ENCODE data around the gene NRG3. TPM values are rescaled to one million over a fixed set of nuclear protein-coding genes. Genes with fewer than 3 reads are reported as not detected.

NRG3 gene
- total RNA-seq, 1 donor from 2014 or later, result 2.6 TPM

DNA sequence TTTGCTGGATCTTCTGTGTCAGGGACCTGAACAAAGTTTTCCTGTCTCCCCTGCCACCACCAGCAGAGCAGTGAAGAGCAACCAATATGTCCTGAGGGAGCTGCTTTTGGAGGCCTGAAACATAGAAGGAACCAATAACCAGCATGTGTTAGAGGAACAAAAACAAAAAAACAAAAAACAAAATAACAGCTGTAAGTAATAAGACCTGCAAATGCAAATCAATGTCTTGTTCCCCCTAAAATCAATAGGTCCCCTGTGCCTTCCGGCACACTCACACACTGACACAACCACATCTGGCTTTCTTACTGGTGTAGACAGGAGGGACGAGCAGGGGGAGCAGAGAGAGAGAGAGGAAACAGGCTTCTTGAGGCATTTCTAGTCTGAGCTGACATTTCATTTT, 94.1 kb downstream of the NRG3 start:
- no peaks in the 10 kb centered on the region for H3K4me1 ChIP-seq
- H3K9me3 ChIP-seq, result peaks cover 17% of the 10 kb centered on the region
- H3K27me3 ChIP-seq (ENCODE audit: low read depth), result no peaks in the 10 kb centered on the region
- DNase-seq (no peak), ATAC-seq (no peak)
- intact Hi-C loops (cut with DNase I), result no loop called here
- TF ChIP-seq, protein P1, sequence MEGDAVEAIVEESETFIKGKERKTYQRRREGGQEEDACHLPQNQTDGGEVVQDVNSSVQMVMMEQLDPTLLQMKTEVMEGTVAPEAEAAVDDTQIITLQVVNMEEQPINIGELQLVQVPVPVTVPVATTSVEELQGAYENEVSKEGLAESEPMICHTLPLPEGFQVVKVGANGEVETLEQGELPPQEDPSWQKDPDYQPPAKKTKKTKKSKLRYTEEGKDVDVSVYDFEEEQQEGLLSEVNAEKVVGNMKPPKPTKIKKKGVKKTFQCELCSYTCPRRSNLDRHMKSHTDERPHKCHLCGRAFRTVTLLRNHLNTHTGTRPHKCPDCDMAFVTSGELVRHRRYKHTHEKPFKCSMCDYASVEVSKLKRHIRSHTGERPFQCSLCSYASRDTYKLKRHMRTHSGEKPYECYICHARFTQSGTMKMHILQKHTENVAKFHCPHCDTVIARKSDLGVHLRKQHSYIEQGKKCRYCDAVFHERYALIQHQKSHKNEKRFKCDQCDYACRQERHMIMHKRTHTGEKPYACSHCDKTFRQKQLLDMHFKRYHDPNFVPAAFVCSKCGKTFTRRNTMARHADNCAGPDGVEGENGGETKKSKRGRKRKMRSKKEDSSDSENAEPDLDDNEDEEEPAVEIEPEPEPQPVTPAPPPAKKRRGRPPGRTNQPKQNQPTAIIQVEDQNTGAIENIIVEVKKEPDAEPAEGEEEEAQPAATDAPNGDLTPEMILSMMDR (IDR thresholded peaks at IDR 0.05), result no peak
- H3K4me3 ChIP-seq, result no peak overlapping the region
- H3K27ac ChIP-seq, result no peak overlapping the region
- no peaks in the 10 kb centered on the region for H3K36me3 ChIP-seq

DNA sequence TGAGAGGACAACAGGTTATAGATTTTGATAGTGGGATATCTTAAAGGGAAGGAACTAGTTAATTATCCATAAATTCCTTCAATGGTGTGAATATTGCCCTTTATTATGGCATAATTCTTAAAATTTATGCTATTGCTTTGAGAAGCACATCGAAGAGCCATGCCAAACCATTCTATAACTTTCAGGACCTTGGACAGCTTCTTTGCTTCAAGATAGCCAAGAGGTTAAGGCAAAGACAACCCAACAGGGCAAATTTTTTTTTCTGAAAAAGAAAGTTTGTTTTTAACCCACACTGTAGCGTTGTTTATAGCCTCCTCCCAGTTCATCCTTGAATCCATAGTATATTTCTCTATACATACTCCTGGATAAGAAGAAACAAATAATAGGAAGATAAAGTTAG, 103.2 kb downstream of the NRG3 start:
- DNase-seq (no peak), ATAC-seq (no peak)
- intact Hi-C loops (cut with DNase I), result no loop called here
- Histone ChIP-seq H3K27ac (no peak overlapping the region), H3K4me3 (no peak overlapping the region), H3K36me3 (no peaks in the 10 kb centered on the region), H3K4me1 (no peaks in the 10 kb centered on the region), H3K27me3 (ENCODE audit: low read depth) (no peaks in the 10 kb centered on the region), H3K9me3 (peaks cover 3% of the 10 kb centered on the region)
- TF ChIP-seq, protein P1 (IDR thresholded peaks at IDR 0.05), result no peak

DNA sequence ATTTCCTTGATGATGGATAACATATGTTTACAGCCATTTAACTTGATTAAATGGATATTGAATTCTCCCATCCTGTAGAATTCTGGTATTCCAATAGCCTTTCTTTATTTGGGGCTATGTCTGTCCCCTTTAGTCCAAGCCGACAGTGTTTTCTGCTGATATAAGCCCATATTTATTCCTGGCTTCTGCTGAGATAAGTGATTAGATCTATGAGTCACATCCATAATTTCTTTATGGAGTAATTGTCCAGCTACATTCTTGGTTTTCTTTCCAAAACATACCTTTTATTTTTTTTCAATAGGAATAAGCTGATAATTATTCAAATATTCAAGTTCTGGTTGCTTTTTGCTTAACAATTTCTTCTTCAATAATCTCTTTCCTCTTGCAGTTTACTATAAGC, 106.7 kb downstream of the NRG3 start:
- DNase-seq (no peak), ATAC-seq (no peak)
- H3K27me3 ChIP-seq (ENCODE audit: low read depth), result no peaks in the 10 kb centered on the region
- intact Hi-C loops (cut with DNase I), result no loop called here
- H3K36me3 ChIP-seq, result no peaks in the 10 kb centered on the region
- H3K4me1 ChIP-seq, result no peaks in the 10 kb centered on the region
- no peak overlapping the region for H3K27ac ChIP-seq
- H3K4me3 ChIP-seq, result no peak overlapping the region
- no peaks in the 10 kb centered on the region for H3K9me3 ChIP-seq
- TF ChIP-seq, protein P1 (IDR thresholded peaks at IDR 0.05), result no peak

DNA sequence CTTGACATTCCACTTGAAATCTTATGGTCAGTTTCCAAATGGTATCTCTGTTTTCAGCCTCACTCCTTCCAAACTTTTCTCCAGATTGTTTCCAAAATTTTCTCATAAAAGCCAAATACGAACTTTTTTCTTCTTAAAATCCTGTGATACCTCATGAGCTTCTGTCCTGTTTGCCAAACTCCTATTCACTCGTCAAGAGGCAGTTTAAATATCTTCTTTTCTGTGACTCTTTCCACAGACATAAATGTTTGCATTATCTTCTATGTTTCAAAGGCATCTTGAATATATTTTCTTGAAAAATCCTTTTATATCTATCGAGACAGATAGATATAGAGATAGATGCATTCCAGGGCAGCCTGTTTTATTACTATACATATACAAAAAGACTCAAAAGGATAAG, 109.4 kb downstream of the NRG3 start:
- TF ChIP-seq, protein P1 (IDR thresholded peaks at IDR 0.05), result no peak
- no peak for DNase-seq
- Histone ChIP-seq H3K27ac (no peak overlapping the region), H3K27me3 (ENCODE audit: low read depth) (no peaks in the 10 kb centered on the region), H3K4me3 (no peak overlapping the region), H3K36me3 (no peaks in the 10 kb centered on the region), H3K4me1 (no peaks in the 10 kb centered on the region), H3K9me3 (no peaks in the 10 kb centered on the region)
- intact Hi-C loops (cut with DNase I), result no loop called here
- no peak for ATAC-seq

DNA sequence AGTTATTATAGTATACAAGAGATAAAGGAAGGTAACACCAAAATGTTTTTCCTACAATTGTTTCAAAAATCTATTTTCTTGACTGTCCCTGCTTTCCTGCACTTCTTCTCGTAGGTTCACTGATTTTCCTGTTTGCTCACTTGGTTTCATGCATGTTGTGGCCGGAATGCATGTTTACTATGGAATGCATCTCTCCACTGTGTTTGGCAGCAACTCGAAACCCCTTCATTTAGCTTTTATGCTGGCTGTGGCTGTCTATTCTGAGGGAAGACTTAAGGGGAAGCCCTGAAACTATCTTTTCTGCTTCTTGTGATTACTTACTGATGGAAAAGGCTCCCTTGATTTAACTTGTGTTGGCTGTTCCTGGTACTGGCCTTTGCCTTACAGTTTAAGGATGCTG, 120.3 kb downstream of the NRG3 start:
- TF ChIP-seq, protein P1 (IDR thresholded peaks at IDR 0.05), result no peak
- Histone ChIP-seq H3K4me1 (no peaks in the 10 kb centered on the region), H3K36me3 (no peaks in the 10 kb centered on the region), H3K27ac (no peak overlapping the region), H3K4me3 (no peak overlapping the region), H3K9me3 (no peaks in the 10 kb centered on the region), H3K27me3 (ENCODE audit: low read depth) (no peaks in the 10 kb centered on the region)
- DNase-seq (no peak), ATAC-seq (no peak)
- intact Hi-C loops (cut with DNase I), result no loop called here

DNA sequence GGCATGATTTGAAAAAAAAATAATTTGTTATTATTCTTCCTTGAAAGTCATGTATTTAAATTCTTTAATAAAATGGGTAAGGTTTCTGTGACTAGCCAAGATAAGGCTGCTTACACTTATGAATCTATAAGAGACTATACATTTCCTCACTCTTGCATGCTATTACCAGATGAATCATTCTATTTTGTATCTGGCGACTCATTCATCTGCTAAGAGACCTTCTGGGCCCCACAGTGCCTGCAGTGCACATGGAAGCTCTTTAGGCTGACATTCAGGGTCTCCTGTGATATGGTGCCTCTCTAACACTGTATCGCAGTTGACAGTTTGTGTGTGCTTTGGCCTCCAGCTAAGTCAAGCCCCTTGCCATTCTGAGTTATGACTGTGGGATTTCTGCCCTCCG, 121.9 kb downstream of the NRG3 start:
- Histone ChIP-seq H3K4me3 (no peak overlapping the region), H3K9me3 (no peaks in the 10 kb centered on the region), H3K36me3 (no peaks in the 10 kb centered on the region), H3K4me1 (no peaks in the 10 kb centered on the region), H3K27ac (no peak overlapping the region), H3K27me3 (ENCODE audit: low read depth) (no peaks in the 10 kb centered on the region)
- ATAC-seq (no peak), DNase-seq (no peak)
- TF ChIP-seq, protein P1 (IDR thresholded peaks at IDR 0.05), result no peak
- intact Hi-C loops (cut with DNase I), result no loop called here
